Neural cell (in vitro differentiated cells): ENCODE results near the gene UBC. TPM values are rescaled to one million over a fixed set of nuclear protein-coding genes. Genes with fewer than 3 reads are reported as not detected.
"Not testable (repeated sequence)": the region's sequence is repeated elsewhere in the genome, so short reads cannot be mapped to it uniquely, and the experiment has no call there.

Experiments
- H2AFZ ChIP-seq: fragments of 200-600, 300-800 bp; sonication (generic), shearing (Covaris generic); 2 replicates; pipeline ENCODE4 v1.6.0; 2014; ENCODE audit warnings: low read depth, mild to moderate bottlenecking, antibody characterized with exemption, low read length, moderate library complexity
- H3F3A ChIP-seq: fragments of 200-600 bp; shearing (Covaris generic); 2 replicates; pipeline ENCODE4 v1.6.1; 2016; ENCODE audit warnings: mild to moderate bottlenecking, moderate library complexity, mixed read lengths, antibody characterized with exemption, low read length; ENCODE audit not compliant: insufficient read depth, poor library complexity, severe bottlenecking
- H3K27ac ChIP-seq: fragments of 200-600, 300-800 bp; sonication (generic), shearing (Covaris generic); 2 replicates; pipeline ENCODE4 v1.5.1; 2014; ENCODE audit warnings: mild to moderate bottlenecking, low read length, moderate library complexity
- H3K27me3 ChIP-seq: fragments of 300-800, 200-600 bp; sonication (generic), shearing (Covaris generic); 2 replicates; pipeline ENCODE4 v1.6.0; 2014; ENCODE audit warnings: mild to moderate bottlenecking, low read depth, low read length, moderate library complexity; ENCODE audit not compliant: insufficient read depth
- H3K36me3 ChIP-seq: fragments of 300-800, 200-600 bp; sonication (generic), shearing (Covaris generic); 2 replicates; pipeline ENCODE4 v1.5.1; 2014; ENCODE audit warnings: mild to moderate bottlenecking, antibody characterized with exemption, low read length, moderate library complexity; ENCODE audit not compliant: insufficient read depth
- H3K4me2 ChIP-seq: fragments of 300-800, 200-600 bp; sonication (generic), shearing (Covaris generic); 2 replicates; pipeline ENCODE4 v1.6.0; 2014; ENCODE audit warnings: mild to moderate bottlenecking, low read length
- H3K4me3 ChIP-seq: fragments of 300-800, 200-600 bp; sonication (generic), shearing (Covaris generic); 2 replicates; pipeline ENCODE4 v1.5.1; 2014; ENCODE audit warnings: mild to moderate bottlenecking, low read length, moderate library complexity
- H3K79me2 ChIP-seq: fragments of 200-600 bp; shearing (Covaris generic); replicated peaks from 2 replicates; pipeline ENCODE4 v1.6.0; 2014; ENCODE audit warnings: mild to moderate bottlenecking, low read length, moderate library complexity; ENCODE audit not compliant: insufficient read depth
- H3K9ac ChIP-seq: fragments of 300-800, 200-600 bp; sonication (generic), shearing (Covaris generic); 2 replicates; pipeline ENCODE4 v1.6.1; 2016; ENCODE audit warnings: mild to moderate bottlenecking, low read length, mixed read lengths
- H3K9me2 ChIP-seq: fragments of 200-600 bp; shearing (Covaris generic); 2 replicates; pipeline ENCODE4 v1.6.1; 2016; ENCODE audit warnings: mild to moderate bottlenecking, low read length, mixed read lengths; ENCODE audit not compliant: insufficient read depth
- H3K9me3 ChIP-seq: fragments of 200-600, 300-800 bp; sonication (generic), shearing (Covaris generic); 2 replicates; pipeline ENCODE4 v1.6.1; 2016; ENCODE audit warnings: mild to moderate bottlenecking, mixed run types, low read length, moderate library complexity, mixed read lengths
- H4K20me1 ChIP-seq: fragments of 200-600 bp; shearing (Covaris generic); 2 replicates; pipeline ENCODE4 v1.6.1; 2016; ENCODE audit warnings: mild to moderate bottlenecking, mixed run types; ENCODE audit not compliant: insufficient read depth
- CTCF ChIP-seq: fragments of 450-650 bp; IDR thresholded peaks from 2 replicates; pipeline ENCODE4 v1.5.1; 2014; ENCODE audit warnings: antibody characterized with exemption, mild to moderate bottlenecking, moderate library complexity; ENCODE audit not compliant: poor library complexity, severe bottlenecking
- EP300 ChIP-seq: fragments of 450-650 bp; conservative IDR thresholded peaks from 2 replicates; pipeline ENCODE4 v1.6.1; 2014; ENCODE audit warnings: antibody characterized with exemption, mild to moderate bottlenecking, moderate library complexity; ENCODE audit not compliant: poor library complexity, severe bottlenecking
- EZH2 ChIP-seq: fragments of 200-600, 300-800 bp; shearing (Covaris generic), sonication (generic); IDR thresholded peaks from 2 replicates; pipeline ENCODE4 v1.6.1; 2014; ENCODE audit warnings: antibody characterized with exemption, low read length, borderline replicate concordance, mild to moderate bottlenecking; ENCODE audit not compliant: insufficient read depth, poor library complexity, severe bottlenecking
- MXI1 ChIP-seq: fragments of 450-650 bp; conservative IDR thresholded peaks from 2 replicates; pipeline ENCODE4 v1.6.1; 2014; ENCODE audit warnings: antibody characterized with exemption, mild to moderate bottlenecking; ENCODE audit not compliant: poor library complexity, severe bottlenecking
- POLR2AphosphoS5 ChIP-seq: IDR thresholded peaks from 2 replicates; pipeline ENCODE4 v1.6.1; 2012
- RAD21 ChIP-seq: fragments of 450-650 bp; conservative IDR thresholded peaks from 2 replicates; pipeline ENCODE4 v1.6.1; 2014; ENCODE audit warnings: antibody characterized with exemption, mild to moderate bottlenecking, moderate library complexity
- REST ChIP-seq: IDR thresholded peaks from 2 replicates; pipeline ENCODE4 v1.6.1; 2012; ENCODE audit warnings: borderline replicate concordance
- SMC3 ChIP-seq: fragments of 450-650 bp; conservative IDR thresholded peaks from 2 replicates; pipeline ENCODE4 v1.6.1; 2014; ENCODE audit warnings: antibody characterized with exemption, mild to moderate bottlenecking, moderate library complexity; ENCODE audit not compliant: poor library complexity
- TAF1 ChIP-seq: IDR thresholded peaks from 2 replicates; pipeline ENCODE4 v1.6.1; 2012; ENCODE audit warnings: low read depth
- polyA plus RNA-seq: library from polyadenylated mRNA; depleted of rRNA; stranded (reverse); fragments of >200 nt; gene quantifications from 2 replicates; pipeline ENCODE4 v1.2.3, GENCODE V29; 2014

Gene UBC
- polyA plus RNA-seq, 1 donor from 2014 or later: 1,177 TPM

GRCh38 chr12:124881123-124881522, 33.3 kb downstream of the UBC start:
- Histone ChIP-seq H4K20me1 (no peaks in the 10 kb centered on the region), H3K4me3 (no peak overlapping the region), H3K9ac (no peak overlapping the region), H3K36me3 (no peaks in the 10 kb centered on the region), H3K27me3 (no peaks in the 10 kb centered on the region), H3K27ac (no peak overlapping the region), H3K4me2 (no peak overlapping the region), H3K9me3 (no peaks in the 10 kb centered on the region), H3K9me2 (no peaks in the 10 kb centered on the region), H3K79me2 (no peaks in the 10 kb centered on the region), H2AFZ (no peak overlapping the region), H3F3A (no peaks in the 10 kb centered on the region)
- no peak for TF ChIP-seq POLR2AphosphoS5
- TF ChIP-seq TAF1: no peak
- no peak for TF ChIP-seq EP300
- no peak for TF ChIP-seq SMC3
- TF ChIP-seq RAD21: no peak
- no peak for TF ChIP-seq CTCF
- no peak for TF ChIP-seq REST
- TF ChIP-seq MXI1: no peak
- TF ChIP-seq EZH2: no peak

GRCh38 chr12:124880335-124880734, 34.1 kb downstream of the UBC start:
- not testable (repeated sequence) for H3K79me2 ChIP-seq, H3K9me2 ChIP-seq, H4K20me1 ChIP-seq, H3K27me3 ChIP-seq, H3K27ac ChIP-seq, H3K9ac ChIP-seq, H3F3A ChIP-seq, H3K36me3 ChIP-seq, H3K4me3 ChIP-seq, H2AFZ ChIP-seq, H3K4me2 ChIP-seq, H3K9me3 ChIP-seq

- no peaks in the 10 kb centered on the region for H4K20me1 ChIP-seq
- TF ChIP-seq MXI1: no peak
- TF ChIP-seq SMC3: no peak
- TF ChIP-seq REST: no peak
- TF ChIP-seq EZH2: no peak
- no peak for TF ChIP-seq TAF1
- TF ChIP-seq POLR2AphosphoS5: no peak
- no peak for TF ChIP-seq CTCF
- no peak for TF ChIP-seq RAD21
- TF ChIP-seq EP300: no peak
- H2AFZ ChIP-seq: no peak overlapping the region
These were observed 35.5 kb downstream of the UBC start for GRCh38 chr12:124878795-124879516.

More at GRCh38 chr12:124878795-124879516, 35.5 kb downstream of the UBC start:
- Histone ChIP-seq H3K36me3 (no peaks in the 10 kb centered on the region), H3K4me2 (no peak overlapping the region), H3K9me3 (no peaks in the 10 kb centered on the region), H3F3A (no peaks in the 10 kb centered on the region), H3K9ac (no peak overlapping the region), H3K79me2 (no peaks in the 10 kb centered on the region), H3K9me2 (no peaks in the 10 kb centered on the region), H3K27ac (no peak overlapping the region), H3K27me3 (no peaks in the 10 kb centered on the region), H3K4me3 (no peak overlapping the region)
